OCI-LY7 (cell line): ENCODE data around the gene PAK6. TPM values are rescaled to one million over a fixed set of nuclear protein-coding genes. Genes with fewer than 3 reads are reported as not detected.

Experiments
- BruUV-seq: library from RNA; stranded (reverse); fragments of 400-500 nt; replicated peaks from 2 replicates; lab custom pipeline; 2021; lab: Mats Ljungman, UMichigan
- CTCF ChIA-PET: fragments of 300-600 bp; sonication (Branson Sonifier 250); formaldehyde crosslinking; loops from one replicate; lab custom pipeline; 2022; ENCODE audit warnings: antibody characterized with exemption; ENCODE audit not compliant: unreplicated experiment; lab: Charles Lee
- POLR2A ChIA-PET: fragments of 300-600 bp; sonication (Branson Sonifier 250); formaldehyde crosslinking; loops from one replicate; lab custom pipeline; 2022; ENCODE audit warnings: antibody characterized with exemption; lab: Charles Lee
- DNase-seq: peaks from one replicate; pipeline ENCODE4 v3.0.0-alpha.2; 2015; ENCODE audit warnings: low spot score
- H2AFZ ChIP-seq: fragments of 200-600 bp; sonication (generic), shearing (Covaris generic); 2 replicates; pipeline ENCODE4 v1.6.1; 2014; ENCODE audit warnings: mild to moderate bottlenecking, antibody characterized with exemption, low read length, moderate library complexity
- H3K27ac ChIP-seq: fragments of 200-600 bp; sonication (generic); 2 replicates; pipeline ENCODE4 v1.5.1; 2014; ENCODE audit warnings: mixed run types, low read depth, mild to moderate bottlenecking, moderate library complexity, low read length, inconsistent platforms; ENCODE audit not compliant: poor library complexity, severe bottlenecking
- H3K36me3 ChIP-seq: fragments of 200-600 bp; sonication (generic); 2 replicates; pipeline ENCODE4 v1.6.1; 2014; ENCODE audit warnings: mild to moderate bottlenecking, antibody characterized with exemption, low read length, moderate library complexity, mixed read lengths; ENCODE audit not compliant: insufficient read depth
- H3K4me1 ChIP-seq: fragments of 200-600 bp; sonication (generic); 2 replicates; pipeline ENCODE4 v1.5.1; 2014; ENCODE audit warnings: mild to moderate bottlenecking, low read length; ENCODE audit not compliant: insufficient read depth, poor library complexity, severe bottlenecking
- H3K4me2 ChIP-seq: fragments of 200-600 bp; sonication (generic); 2 replicates; pipeline ENCODE4 v1.6.1; 2014; ENCODE audit warnings: mild to moderate bottlenecking, low read length
- H3K4me3 ChIP-seq: fragments of 200-600 bp; sonication (generic); 2 replicates; pipeline ENCODE4 v1.5.1; 2014; ENCODE audit warnings: mild to moderate bottlenecking, low read depth, low read length; ENCODE audit not compliant: poor library complexity, severe bottlenecking
- H3K79me2 ChIP-seq: fragments of 200-600 bp; sonication (generic); 2 replicates; pipeline ENCODE4 v1.6.1; 2016; ENCODE audit warnings: low read depth, mild to moderate bottlenecking, low read length, moderate library complexity, mixed read lengths; ENCODE audit not compliant: insufficient read depth
- H3K9me2 ChIP-seq: fragments of 200-600 bp; sonication (generic); 2 replicates; pipeline ENCODE4 v1.6.1; 2016; ENCODE audit warnings: mild to moderate bottlenecking, low read length, mixed read lengths; ENCODE audit not compliant: insufficient read depth
- H3K9me3 ChIP-seq: fragments of 200-600 bp; sonication (generic); 2 replicates; pipeline ENCODE4 v1.6.1; 2014; ENCODE audit warnings: mild to moderate bottlenecking, mixed run types, low read length, mixed read lengths
- H4K20me1 ChIP-seq: fragments of 200-600 bp; sonication (generic); 2 replicates; pipeline ENCODE4 v1.6.1; 2014; ENCODE audit warnings: mild to moderate bottlenecking, antibody characterized with exemption, low read length, moderate library complexity, mixed read lengths; ENCODE audit not compliant: insufficient read depth
- EZH2phosphoT487 ChIP-seq: fragments of 200-600 bp; sonication (generic); IDR thresholded peaks from 2 replicates; pipeline ENCODE4 v1.6.1; 2018; ENCODE audit warnings: low read depth, borderline replicate concordance, mild to moderate bottlenecking, mixed run types, antibody characterized with exemption, low read length, moderate library complexity, mixed read lengths
- intact Hi-C: fragments of 100-400 bp; cut with micrococcal nuclease; formaldehyde crosslinking; loops from one replicate; pipeline ENCODE4 v1.10.0; 2022; ENCODE audit not compliant: unreplicated experiment
- total RNA-seq, 2 experiments: library from RNA; depleted of rRNA in 1 of 2; stranded (reverse); fragments of >200 nt in 1 of 2; shearing (Covaris generic) in 1 of 2; gene quantifications; 2 replicates each; pipeline ENCODE4 v1.2.3, GENCODE V29; 2014 to 2022
- TF ChIP-seq, protein P1 (sequence below): fragments of 200-600 bp; sonication (generic); conservative IDR thresholded peaks from 2 replicates; pipeline ENCODE4 v1.5.1; 2014; ENCODE audit warnings: mild to moderate bottlenecking, antibody characterized with exemption, low read length, moderate library complexity, mixed read lengths

The PAK6 gene
- total RNA-seq, 2 experiments from 2014 or later: 0.03 TPM; not detected in 1

GRCh38 chr15:40302981-40303380, 64.1 kb downstream of the PAK6 start:
- ChIA-PET CTCF (no interaction called here), POLR2A (interaction anchor here (1.2 kb wide), 1 partner anchor 10 kb away, joined by 3 read pairs; no protein-coding TSS in a partner anchor)
- Histone ChIP-seq H3K36me3 (no peaks in the 10 kb centered on the region), H3K9me2 (no peaks in the 10 kb centered on the region), H3K4me1 (no peaks in the 10 kb centered on the region), H3K27ac (no peak overlapping the region), H3K79me2 (no peaks in the 10 kb centered on the region), H3K4me3 (no peak overlapping the region), H4K20me1 (no peaks in the 10 kb centered on the region), H3K4me2 (no peak overlapping the region), H3K9me3 (peaks cover 6% of the 10 kb centered on the region), H2AFZ (no peak overlapping the region)
- BruUV-seq: no TSS peak
- TF ChIP-seq, protein P1, sequence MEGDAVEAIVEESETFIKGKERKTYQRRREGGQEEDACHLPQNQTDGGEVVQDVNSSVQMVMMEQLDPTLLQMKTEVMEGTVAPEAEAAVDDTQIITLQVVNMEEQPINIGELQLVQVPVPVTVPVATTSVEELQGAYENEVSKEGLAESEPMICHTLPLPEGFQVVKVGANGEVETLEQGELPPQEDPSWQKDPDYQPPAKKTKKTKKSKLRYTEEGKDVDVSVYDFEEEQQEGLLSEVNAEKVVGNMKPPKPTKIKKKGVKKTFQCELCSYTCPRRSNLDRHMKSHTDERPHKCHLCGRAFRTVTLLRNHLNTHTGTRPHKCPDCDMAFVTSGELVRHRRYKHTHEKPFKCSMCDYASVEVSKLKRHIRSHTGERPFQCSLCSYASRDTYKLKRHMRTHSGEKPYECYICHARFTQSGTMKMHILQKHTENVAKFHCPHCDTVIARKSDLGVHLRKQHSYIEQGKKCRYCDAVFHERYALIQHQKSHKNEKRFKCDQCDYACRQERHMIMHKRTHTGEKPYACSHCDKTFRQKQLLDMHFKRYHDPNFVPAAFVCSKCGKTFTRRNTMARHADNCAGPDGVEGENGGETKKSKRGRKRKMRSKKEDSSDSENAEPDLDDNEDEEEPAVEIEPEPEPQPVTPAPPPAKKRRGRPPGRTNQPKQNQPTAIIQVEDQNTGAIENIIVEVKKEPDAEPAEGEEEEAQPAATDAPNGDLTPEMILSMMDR: no peak
- TF ChIP-seq EZH2phosphoT487: no peak
- no peak for DNase-seq
- intact Hi-C loops: no loop called here

DNA sequence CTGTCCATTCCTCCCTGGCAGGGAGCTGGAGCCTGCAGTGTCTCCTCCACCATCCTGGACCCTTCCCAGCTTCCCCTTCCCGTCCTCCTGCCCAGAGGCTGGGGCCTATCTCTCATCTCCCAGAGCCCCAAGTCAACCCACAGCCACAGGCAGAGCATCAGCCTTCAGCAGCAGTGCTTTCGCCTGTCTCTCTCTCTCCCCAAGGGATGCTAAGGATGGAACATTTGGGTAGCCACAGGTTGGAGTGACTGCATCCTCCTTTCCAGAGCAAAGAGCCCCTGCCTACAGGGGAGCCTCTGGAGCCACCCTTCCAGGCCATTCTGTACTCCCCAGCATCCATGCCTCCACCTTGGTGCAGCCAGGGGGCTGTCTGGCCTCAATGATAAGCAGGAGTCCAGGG, 64.7 kb downstream of the PAK6 start:
- no peaks in the 10 kb centered on the region for H3K36me3 ChIP-seq
- DNase-seq: no peak
- no peak overlapping the region for H3K27ac ChIP-seq
- peaks cover 6% of the 10 kb centered on the region for H3K9me3 ChIP-seq
- H4K20me1 ChIP-seq: no peaks in the 10 kb centered on the region
- H3K9me2 ChIP-seq: no peaks in the 10 kb centered on the region
- no TSS peak for BruUV-seq
- H3K4me2 ChIP-seq: no peak overlapping the region
- no peaks in the 10 kb centered on the region for H3K4me1 ChIP-seq
- ChIA-PET CTCF (interaction anchor here (1.2 kb wide), 1 partner anchor 72 kb away, joined by 3 read pairs; no protein-coding TSS in a partner anchor), POLR2A (interaction anchor here (1.2 kb wide), 1 partner anchor 11 kb away, joined by 3 read pairs; no protein-coding TSS in a partner anchor)
- intact Hi-C loops: no loop called here
- no peak for TF ChIP-seq EZH2phosphoT487
- TF ChIP-seq, protein P1: no peak
- H3K79me2 ChIP-seq: no peaks in the 10 kb centered on the region
- no peak overlapping the region for H3K4me3 ChIP-seq
- H2AFZ ChIP-seq: no peak overlapping the region

GRCh38 chr15:40305281-40305680, 66.4 kb downstream of the PAK6 start:
- Histone ChIP-seq H3K4me1 (no peaks in the 10 kb centered on the region), H4K20me1 (no peaks in the 10 kb centered on the region), H2AFZ (no peak overlapping the region), H3K79me2 (no peaks in the 10 kb centered on the region), H3K36me3 (no peaks in the 10 kb centered on the region), H3K4me2 (no peak overlapping the region), H3K9me3 (peaks cover 5% of the 10 kb centered on the region), H3K9me2 (no peaks in the 10 kb centered on the region), H3K4me3 (no peak overlapping the region), H3K27ac (no peak overlapping the region)
- DNase-seq: no peak
- BruUV-seq: no TSS peak
- POLR2A ChIA-PET: no interaction called here
- TF ChIP-seq, protein P1: no peak
- TF ChIP-seq EZH2phosphoT487: no peak
- intact Hi-C loops: no loop called here
- CTCF ChIA-PET: no interaction called here
